ENCODE data around the gene DLG4.
A peak's percentile ranks its signal among the peaks of the same experiment; 100 is the strongest.

DLG4 gene

DNA sequence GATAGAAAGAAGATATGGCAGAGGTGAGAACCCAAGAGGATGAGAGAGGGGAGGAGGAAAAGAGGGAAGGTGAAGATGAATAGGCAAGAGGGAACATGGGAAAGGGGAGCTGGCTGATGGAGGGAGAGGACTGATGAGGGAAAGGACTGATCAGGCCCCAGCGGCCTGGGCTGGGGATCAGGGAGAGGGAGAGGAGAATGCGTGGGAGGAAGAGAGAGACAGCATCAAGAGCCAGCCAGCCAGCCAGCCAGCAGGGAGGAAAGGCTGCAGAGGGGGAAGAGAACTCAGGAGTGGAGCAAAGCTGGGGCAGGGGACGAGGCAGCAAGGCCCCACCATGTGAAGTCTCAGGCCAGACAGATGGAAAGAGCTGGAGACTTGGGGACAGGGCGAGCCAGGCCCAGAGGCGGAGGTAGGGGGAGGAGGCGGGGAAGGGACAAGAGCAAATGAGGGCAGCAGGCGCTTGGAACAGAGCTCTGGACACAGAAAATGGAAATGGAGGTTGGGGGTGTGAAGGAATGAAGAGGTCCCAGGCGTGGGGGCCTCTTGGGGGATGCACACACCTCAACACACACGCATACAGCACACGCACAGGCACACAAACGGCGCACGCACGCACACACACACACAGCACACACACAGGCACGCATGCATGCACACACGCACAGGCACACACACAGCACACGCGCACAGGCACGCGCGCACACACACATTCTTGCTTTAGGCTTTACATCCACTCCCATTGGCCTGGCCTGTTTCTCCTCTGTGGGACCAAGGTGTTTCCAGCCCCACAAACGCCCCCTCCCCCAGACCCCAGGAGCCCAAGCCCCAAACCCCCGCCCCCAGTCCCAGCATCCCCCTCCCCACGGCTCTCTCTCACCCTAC lies 12.3 kb downstream of the DLG4 start:
- TF ChIP-seq POLR2A (IDR thresholded peaks at IDR 0.05; ENCODE audit: low read length) (no peak), GATA1 (IDR thresholded peaks at IDR 0.05; ENCODE audit: low read depth, low read length) (no peak)
- no peak for DNase-seq

DNA sequence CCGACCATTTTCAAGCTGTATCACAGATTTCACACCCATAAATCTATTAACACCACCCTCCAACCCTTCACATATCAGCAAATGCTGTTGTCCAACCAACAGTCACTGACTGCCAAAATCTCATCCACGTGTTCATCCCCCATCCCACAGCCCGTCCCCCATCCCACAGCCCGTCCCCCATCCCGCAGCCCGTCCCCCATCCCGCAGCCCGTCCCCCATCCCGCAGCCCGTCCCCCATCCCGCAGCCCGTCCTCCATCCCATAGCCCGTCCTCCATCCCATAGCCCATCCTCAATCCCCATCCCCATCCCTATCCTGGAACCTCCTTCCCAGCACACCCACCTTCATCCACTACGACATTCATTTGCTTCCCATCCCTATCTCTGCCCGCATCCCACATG lies 14.1 kb downstream of the DLG4 start:
- TF ChIP-seq POLR2A (IDR thresholded peaks at IDR 0.05; ENCODE audit: low read length) (no peak), GATA1 (IDR thresholded peaks at IDR 0.05; ENCODE audit: low read depth, low read length) (no peak)
- DNase-seq: no peak

DNA sequence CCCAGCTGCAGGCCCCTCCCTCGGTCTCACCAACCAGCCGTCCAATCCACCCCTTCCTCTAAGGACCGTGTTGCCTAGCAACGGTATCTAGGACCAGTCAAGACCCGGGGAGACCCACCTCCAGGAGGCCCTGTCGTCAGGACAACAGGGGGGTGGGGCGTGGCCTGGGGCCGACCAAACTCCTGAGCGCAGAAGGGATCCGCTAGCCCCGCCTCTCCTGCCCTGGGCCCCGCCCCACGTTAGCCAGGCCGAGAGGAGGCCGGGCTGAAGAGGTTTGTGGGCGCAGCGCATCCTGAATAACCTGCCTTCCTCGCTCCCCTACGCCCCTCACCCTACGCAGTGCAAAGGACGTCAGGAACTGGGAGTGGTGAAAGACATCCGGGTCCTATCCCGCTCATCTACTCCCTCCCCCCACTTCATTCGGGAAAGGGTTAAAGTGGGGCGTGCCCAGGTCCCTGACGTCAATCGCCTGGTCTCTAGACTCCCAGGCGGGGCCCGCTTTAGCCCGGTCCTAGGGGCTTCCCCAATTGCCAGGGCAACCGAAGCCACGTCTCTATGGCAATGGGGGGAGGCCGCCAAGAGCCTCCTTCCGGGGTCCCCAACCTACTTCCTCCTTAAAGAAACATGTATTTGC lies 14.7 kb downstream of the DLG4 start:
- peak; percentile 78 to 79 for DNase-seq
- no peak for TF ChIP-seq POLR2A (IDR thresholded peaks at IDR 0.05; ENCODE audit: low read length)
- no peak for TF ChIP-seq GATA1 (IDR thresholded peaks at IDR 0.05; ENCODE audit: low read depth, low read length)

DNA sequence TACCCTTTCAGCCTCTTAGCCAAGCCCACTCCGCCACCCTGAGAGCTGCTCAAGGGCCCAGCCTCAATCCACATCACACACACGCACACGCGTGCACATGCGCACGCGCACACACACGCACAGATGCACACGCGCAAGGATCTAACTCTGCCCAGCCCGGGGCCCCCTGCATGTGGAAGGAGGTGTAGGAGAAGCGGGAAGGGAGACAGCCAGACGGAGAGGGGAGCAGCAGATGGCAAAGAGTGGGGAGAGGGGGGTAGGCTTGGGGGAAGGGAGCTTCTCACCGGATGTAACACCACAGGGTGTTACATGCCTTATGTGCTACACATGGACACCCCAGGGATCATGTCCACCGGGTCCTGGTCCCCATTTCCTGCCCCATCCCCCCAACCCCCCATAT lies 15.3 kb downstream of the DLG4 start:
- TF ChIP-seq POLR2A (IDR thresholded peaks at IDR 0.05; ENCODE audit: low read length) (no peak), GATA1 (IDR thresholded peaks at IDR 0.05; ENCODE audit: low read depth, low read length) (no peak)
- DNase-seq: no peak

DNA sequence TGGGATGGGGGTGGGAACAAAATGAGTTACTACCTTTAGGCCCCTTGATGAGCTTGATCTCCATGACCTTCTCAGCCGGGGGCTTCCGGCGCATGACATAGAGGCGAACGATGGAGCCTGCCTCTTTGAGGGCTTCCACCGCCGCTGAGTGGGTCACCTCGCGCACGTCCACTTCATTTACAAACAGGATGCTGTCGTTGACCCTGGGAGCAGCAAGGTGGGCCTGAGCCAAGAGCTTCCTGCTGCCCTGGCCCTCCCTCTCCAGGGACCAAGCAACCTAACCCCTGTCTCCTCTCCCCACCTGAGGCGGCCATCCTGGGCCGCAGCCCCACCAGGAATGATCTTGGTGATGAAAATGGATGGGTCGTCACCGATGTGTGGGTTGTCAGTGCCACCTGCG lies 16.2 kb downstream of the DLG4 start:
- no peak for DNase-seq
- TF ChIP-seq POLR2A (IDR thresholded peaks at IDR 0.05; ENCODE audit: low read length) (no peak), GATA1 (IDR thresholded peaks at IDR 0.05; ENCODE audit: low read depth, low read length) (no peak)

DNA sequence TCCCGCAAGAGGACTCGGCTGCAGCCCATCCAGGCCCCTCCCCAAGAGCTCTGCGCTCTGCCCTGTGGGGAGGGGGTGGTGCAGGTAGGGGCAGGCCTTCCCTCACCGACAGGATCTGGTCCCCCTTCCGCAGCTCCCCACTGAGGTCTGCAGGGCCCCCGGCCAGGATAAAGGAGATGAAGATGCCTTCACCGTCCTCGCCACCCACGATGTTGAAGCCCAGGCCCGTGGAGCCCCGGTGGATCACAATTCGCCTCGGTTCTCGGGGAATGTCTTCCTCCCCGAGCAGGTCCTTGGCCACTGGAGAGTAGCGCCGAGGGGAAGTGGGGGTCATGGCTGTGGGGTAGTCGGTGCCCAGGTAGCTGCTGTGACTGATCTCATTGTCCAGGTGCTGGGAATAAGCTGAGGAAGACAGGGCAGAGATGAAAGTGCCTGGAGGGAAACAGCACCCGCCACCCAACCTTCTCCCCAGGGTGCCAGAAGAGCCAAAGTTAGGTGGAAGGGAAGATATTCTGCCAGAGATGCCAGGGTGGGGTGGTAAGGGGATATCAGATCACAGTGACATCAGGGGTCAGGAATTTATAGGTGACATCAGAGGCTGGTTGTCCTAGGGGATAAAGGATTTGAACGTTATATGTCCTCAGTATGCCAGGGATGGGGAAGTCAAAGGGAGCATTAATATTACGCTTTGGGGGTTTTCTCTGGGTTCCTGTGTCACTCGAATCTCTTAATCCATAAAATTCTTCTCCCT lies 22.8 kb downstream of the DLG4 start:
- no peak for DNase-seq
- TF ChIP-seq POLR2A (IDR thresholded peaks at IDR 0.05; ENCODE audit: low read length) (no peak), GATA1 (IDR thresholded peaks at IDR 0.05; ENCODE audit: low read depth, low read length) (no peak)

DNA sequence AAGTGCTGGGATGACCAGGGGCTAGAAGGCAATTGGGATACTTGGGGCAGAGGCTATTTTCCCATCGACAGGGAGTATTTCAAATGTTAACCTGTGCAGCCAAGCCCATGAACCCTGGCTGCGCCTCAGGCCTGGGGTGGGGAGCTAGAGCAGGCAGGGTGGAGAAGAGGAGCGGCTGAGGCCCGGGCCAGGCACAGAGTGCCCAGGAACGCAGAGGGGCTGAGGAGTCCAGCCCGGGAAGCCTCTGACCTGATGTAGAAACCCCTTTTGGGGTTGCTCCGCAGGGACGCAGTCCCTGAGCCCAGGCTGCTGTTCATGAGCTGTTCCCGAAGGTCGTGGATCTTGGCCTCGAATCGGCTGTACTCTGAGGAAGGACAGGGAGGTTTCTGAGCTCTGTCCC lies 23.7 kb downstream of the DLG4 start:
- DNase-seq: no peak
- TF ChIP-seq GATA1 (IDR thresholded peaks at IDR 0.05; ENCODE audit: low read depth, low read length): no peak
- TF ChIP-seq POLR2A (IDR thresholded peaks at IDR 0.05; ENCODE audit: low read length): no peak

DNA sequence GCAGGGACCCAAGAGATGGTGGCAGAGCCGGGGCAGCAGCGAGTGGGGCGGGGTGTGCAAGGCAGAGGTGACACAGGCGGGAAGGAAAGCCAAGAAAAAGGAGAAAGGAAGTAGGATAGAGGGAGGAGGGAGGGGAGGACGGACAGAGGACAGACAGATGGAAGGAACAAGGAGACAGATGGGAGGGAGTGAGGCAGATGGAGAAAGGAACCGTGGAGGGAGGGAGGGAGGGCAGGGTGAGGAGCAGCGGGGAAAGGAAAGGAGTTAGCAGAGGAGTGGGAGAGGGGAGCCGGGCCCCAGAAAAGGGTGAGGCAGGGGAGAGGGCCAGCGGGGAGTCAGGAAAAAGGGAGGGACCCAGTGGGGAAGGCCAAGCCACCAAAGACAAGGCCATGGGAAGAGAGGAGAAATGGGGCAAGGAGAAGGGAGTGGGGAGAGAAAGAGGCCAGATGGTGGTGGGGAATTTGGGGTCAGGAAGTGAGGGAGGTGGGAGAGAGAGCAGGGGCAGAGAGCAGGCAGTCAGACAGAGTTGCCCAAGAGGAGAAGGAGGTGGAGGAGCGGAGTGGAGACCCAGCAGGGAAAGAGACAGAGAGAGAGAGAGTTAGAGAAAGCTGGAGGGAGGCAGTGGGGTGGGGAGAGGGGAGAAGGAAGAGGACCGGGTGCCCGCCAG lies 27.2 kb downstream of the DLG4 start:
- DNase-seq: no peak
- TF ChIP-seq GATA1 (IDR thresholded peaks at IDR 0.05; ENCODE audit: low read depth, low read length): no peak
- no peak for TF ChIP-seq POLR2A (IDR thresholded peaks at IDR 0.05; ENCODE audit: low read length)

DNA sequence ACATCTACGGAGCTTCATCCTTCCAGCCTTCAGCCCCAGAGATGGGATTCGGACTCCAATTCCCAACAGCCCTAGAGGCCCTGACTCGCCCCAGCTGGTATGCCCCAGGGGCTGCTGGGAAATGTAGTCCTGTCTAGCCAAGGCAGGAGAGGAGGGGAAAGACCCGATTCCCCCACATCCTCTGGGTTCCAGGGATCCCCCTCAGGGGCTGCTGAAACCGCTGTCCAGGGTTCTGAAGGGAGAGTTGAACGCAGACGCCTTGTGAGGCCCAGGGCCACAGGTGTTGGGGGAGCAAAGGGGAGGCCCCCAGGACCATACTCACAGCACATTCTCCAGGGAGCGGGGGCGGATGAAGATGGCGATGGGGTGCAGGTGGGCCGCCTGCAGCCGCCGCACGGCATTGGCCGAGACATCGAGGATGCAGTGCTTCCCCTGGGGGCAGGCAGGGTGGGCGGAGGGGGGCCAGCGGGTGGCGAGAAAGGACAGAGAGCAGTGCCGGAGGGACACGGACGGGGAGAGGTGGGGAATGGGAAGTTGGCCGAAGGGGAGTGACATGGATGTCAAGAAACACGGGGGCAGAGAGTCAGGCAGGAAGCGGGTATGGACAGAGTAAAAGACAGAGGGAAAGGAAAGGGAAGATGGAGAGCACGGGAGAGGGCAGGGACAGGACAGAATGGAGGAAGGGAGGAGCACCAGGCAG lies 27.9 kb downstream of the DLG4 start:
- peak; percentile 26 to 49 for DNase-seq
- no peak for TF ChIP-seq GATA1 (IDR thresholded peaks at IDR 0.05; ENCODE audit: low read depth, low read length)
- no peak for TF ChIP-seq POLR2A (IDR thresholded peaks at IDR 0.05; ENCODE audit: low read length)

DNA sequence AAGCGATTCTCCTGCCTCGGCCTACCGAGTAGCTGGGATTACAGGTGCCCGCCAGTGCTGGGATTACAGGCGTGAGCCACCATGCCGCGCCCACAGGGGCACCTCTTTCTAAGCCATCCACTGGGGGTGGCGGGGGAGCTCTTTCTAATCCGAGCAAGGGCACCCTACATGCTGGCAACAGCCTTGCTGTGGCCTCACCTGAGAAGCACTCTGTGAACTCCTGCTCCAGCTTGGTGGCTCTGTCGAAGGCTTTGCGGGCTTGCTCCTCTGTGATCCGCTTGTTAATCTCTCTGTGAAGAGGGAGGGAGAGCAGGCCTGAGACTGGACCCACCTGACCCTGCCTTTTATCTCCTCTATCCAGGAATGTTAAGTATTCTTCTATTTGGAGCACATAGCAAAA lies 28.6 kb downstream of the DLG4 start:
- TF ChIP-seq GATA1 (IDR thresholded peaks at IDR 0.05; ENCODE audit: low read depth, low read length) (no peak), POLR2A (IDR thresholded peaks at IDR 0.05; ENCODE audit: low read length) (no peak)
- DNase-seq: no peak

DNA sequence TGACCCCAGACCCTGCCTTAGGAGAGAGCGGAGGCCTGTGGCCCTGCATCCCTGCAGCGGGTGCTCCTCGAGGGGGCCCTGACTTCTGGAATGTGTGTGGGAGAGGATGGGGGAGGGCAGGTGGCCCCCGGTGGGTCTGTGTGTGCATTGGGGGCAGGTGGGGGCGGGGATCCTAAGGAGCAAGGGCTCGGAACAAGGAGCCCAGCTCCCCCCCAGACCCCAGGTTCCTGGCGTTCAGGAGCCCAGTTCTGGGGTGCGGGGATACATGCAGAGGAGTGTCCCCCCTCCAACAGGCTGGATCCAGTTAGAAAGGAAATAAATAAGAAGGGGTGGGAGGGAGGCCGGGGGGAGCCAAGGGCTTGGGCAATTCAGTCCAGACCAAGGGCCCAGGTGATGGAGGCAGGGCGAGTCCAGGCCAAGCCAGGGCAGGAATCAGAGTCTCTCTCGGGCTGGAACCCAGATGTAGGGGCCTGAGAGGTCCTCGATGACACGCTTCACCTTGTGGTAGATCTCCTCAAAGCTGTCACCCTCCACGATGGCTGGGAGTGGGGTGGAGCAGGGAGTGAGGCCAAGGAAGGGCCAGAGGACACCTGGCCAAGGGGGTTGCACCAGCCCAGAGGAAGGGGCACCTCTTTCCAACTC lies 29.2 kb downstream of the DLG4 start:
- no peak for TF ChIP-seq POLR2A (IDR thresholded peaks at IDR 0.05; ENCODE audit: low read length)
- TF ChIP-seq GATA1 (IDR thresholded peaks at IDR 0.05; ENCODE audit: low read depth, low read length): no peak
- DNase-seq: no peak

DNA sequence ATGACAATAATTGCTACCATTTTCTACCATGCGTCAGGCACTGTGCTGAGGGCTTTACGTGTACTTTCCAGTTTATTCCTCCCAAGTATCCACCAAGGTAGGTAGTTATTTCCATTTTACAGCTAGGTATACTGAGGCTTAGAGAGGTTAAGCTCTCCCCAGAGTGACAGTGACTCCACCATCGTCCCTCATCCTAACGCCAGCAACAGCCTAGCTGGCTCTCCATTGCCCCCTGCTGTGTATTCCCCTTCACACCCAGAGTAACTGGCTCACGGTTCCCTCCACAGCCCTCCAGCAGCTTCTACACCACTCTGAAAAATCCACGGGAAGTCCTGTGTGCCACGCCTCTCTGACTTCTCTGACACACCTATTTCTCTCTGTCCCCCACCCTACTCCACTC lies 33.4 kb downstream of the DLG4 start:
- no peak for TF ChIP-seq GATA1 (IDR thresholded peaks at IDR 0.05; ENCODE audit: low read depth, low read length)
- peak; percentile 33 to 36 for DNase-seq

DNA sequence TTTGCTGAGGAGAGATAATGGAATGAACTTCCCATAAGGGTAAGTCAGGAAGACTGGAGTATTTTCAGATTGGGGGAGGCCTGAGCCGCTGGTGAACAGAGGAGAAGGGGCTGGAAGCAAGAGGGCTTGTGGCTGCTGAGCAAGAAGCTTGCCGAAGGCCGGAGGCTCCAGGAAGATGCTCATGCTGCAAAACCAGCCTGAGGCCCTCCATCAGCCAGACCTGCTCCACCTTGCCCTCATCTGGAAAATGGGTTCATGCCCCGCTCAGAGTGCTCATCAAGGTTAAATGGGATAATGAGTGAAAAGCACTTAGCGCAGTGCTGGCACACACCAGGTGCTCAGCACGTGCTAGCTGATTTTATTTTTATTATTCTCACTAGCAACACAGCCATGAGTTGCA lies 35.0 kb downstream of the DLG4 start:
- no peak for TF ChIP-seq POLR2A (IDR thresholded peaks at IDR 0.05; ENCODE audit: low read length)
- TF ChIP-seq GATA1 (IDR thresholded peaks at IDR 0.05; ENCODE audit: low read depth, low read length): no peak
- no peak for DNase-seq

All from erythroblast (primary cell).